ENCODE data around the gene AGRN.
"Not testable (repeated sequence)": the region's sequence is repeated elsewhere in the genome, so short reads cannot be mapped to it uniquely, and the experiment has no call there.

AGRN gene

DNA sequence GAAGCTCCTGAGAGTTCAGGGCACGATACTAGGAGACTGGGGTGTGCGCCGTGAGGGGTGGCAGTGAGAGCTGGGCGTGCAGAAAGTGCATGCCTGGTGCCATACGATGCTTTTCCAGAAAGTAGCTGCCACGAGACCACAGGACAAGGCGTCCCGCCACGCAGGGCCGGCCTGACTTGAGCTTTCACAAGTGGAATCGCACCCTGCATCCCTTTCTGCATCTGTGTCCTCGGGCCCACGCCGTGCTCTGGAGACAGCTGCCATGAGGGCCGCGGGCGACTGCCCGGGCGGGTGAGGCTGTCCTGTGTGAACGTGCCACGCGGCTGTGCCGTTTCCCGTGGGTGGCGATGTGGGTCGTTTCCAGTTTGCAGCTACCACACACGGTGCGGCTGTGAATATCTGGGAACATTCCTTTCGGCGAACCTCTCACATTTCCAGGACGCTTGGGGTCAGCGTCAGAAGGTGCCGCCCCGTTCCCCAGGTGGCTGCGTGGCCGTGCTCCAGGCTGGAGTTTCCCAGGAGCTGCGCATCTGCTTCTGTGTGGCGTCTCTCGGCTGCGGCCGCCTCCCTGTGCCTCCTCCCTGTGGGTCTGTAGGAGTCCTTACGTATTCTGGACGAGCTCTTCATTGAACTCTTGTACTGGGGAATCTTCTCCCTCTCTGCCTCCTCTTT is 37.0 kb upstream of the AGRN start:
- no peaks in the 10 kb centered on the region for H3K4me1 ChIP-seq (ENCODE audit: insufficient read depth, low read length)
- H3K4me3 ChIP-seq (ENCODE audit: low read length): no peak overlapping the region
- WGBS: 87% methylated on average over 43 of the region's 43 CpGs
- peaks cover 49% of the 10 kb centered on the region for H3K27me3 ChIP-seq (ENCODE audit: insufficient read depth, low read length)
- H3K9ac ChIP-seq (ENCODE audit: low read depth, low read length): no peak overlapping the region
- H3K9me3 ChIP-seq (ENCODE audit: insufficient read depth, low read depth, low read length): no peaks in the 10 kb centered on the region
- no peaks in the 10 kb centered on the region for H3K36me3 ChIP-seq (ENCODE audit: insufficient read depth, low read length)
- no peak overlapping the region for H3K27ac ChIP-seq (ENCODE audit: low read depth, low read length)

DNA sequence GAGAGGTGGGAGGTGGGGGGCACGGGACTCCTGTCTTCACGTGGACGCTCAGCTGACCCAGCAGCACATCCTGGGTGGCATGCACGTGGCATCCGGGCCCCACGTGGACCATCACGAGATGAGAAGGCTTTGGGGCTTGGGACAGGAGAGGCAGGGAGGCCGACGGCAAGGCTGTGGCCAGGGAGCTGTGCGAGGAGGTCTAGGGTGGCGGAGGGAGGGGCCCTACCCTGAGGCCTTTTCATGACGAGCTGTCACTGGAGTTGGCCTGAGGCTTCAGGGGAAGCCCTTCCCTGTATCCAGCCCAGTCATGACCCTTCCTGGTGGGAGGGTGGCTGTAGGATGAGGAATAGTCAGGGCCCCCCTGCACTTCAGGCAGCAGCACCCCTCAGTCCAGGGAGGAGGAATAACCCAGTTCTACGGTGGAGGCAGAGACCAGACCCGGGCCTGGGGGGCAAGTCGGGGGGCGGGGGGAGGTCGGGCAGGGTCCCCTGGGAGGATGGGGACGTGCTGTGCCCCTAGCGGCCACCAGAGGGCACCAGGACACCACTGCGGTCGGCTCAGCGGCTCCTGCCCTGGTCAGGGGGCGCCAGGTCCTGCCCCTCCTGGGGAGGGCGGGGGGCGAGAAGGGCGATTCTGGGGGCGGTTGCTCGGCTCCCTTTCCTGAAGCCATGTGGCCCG is 36.0 kb upstream of the AGRN start:
- no peaks in the 10 kb centered on the region for H3K4me1 ChIP-seq (ENCODE audit: insufficient read depth, low read length)
- peaks cover 55% of the 10 kb centered on the region for H3K27me3 ChIP-seq (ENCODE audit: insufficient read depth, low read length)
- no peak overlapping the region for H3K4me3 ChIP-seq (ENCODE audit: low read length)
- H3K9ac ChIP-seq (ENCODE audit: low read depth, low read length): no peak overlapping the region
- H3K27ac ChIP-seq (ENCODE audit: low read depth, low read length): no peak overlapping the region
- H3K36me3 ChIP-seq (ENCODE audit: insufficient read depth, low read length): no peaks in the 10 kb centered on the region
- 23% methylated on average over 29 of the region's 29 CpGs for WGBS
- no peaks in the 10 kb centered on the region for H3K9me3 ChIP-seq (ENCODE audit: insufficient read depth, low read depth, low read length)

DNA sequence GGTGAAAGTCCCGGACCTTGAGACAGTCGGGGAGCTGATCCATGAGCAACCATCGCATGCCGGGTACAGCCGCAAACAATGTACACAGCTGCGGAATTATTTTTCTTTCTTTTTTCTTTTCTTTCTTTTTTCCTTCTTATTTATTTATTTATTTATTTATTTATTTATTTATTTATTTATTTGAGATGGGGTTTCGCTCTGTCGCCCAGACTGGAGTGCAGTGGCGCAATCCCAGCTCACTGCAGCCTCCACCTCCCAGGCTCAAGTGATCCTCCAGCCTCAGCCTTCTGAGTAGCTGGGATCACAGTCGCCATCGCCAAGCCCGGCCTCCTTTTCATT is 35.5 kb upstream of the AGRN start:
- Histone ChIP-seq H3K27me3 (ENCODE audit: insufficient read depth, low read length) (peaks cover 60% of the 10 kb centered on the region), H3K36me3 (ENCODE audit: insufficient read depth, low read length) (no peaks in the 10 kb centered on the region), H3K9me3 (ENCODE audit: insufficient read depth, low read depth, low read length) (no peaks in the 10 kb centered on the region), H3K9ac (ENCODE audit: low read depth, low read length) (no peak overlapping the region), H3K4me1 (ENCODE audit: insufficient read depth, low read length) (no peaks in the 10 kb centered on the region), H3K4me3 (ENCODE audit: low read length) (no peak overlapping the region), H3K27ac (ENCODE audit: low read depth, low read length) (no peak overlapping the region)
- 66% methylated on average over 9 of the region's 12 CpGs for WGBS

DNA sequence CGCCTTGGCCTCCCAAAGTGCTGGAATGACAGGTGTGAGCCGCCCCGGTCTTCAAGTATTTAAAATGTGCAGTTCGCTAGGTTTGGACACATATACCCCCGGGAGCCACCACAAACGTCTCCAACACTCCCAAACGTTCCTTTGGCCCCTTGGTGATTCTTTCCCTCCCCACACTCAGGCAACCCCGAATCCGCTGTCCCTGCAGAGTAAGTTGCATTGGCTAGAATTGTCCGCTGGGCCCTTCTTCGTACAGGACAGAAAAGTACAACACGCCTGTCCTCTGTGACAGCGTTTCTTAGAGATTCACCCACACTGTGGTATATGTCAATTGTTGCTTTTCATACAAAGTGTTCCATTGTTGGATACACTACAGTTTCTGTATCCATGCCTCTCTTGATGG is 34.8 kb upstream of the AGRN start:
- Histone ChIP-seq H3K4me3 (ENCODE audit: low read length) (no peak overlapping the region), H3K27ac (ENCODE audit: low read depth, low read length) (no peak overlapping the region), H3K27me3 (ENCODE audit: insufficient read depth, low read length) (peaks cover 64% of the 10 kb centered on the region), H3K4me1 (ENCODE audit: insufficient read depth, low read length) (no peaks in the 10 kb centered on the region), H3K36me3 (ENCODE audit: insufficient read depth, low read length) (no peaks in the 10 kb centered on the region), H3K9me3 (ENCODE audit: insufficient read depth, low read depth, low read length) (no peaks in the 10 kb centered on the region), H3K9ac (ENCODE audit: low read depth, low read length) (no peak overlapping the region)
- WGBS: 84% methylated on average over 12 of the region's 13 CpGs

DNA sequence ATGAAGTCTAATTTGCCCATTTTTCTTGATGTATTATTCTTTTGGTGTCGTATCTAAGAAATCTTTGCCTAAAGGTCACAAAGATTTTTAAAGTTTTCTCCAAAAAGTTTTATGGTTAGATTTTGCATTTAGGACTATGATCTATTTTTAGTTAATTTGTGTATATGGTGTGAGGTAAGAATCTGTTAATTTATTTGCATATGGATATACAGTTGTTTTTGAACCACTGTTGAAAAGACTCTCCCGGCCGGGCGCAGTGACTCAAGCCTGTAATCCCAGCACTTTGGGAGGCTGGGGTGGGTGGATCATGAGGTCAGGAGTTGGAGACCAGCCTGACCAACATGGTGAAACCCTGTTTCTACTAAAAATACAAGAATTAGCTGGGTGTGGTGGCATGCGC is 31.9 kb upstream of the AGRN start:
- H3K9me3 ChIP-seq (ENCODE audit: insufficient read depth, low read depth, low read length); H3K4me1 ChIP-seq (ENCODE audit: insufficient read depth, low read length); H3K36me3 ChIP-seq (ENCODE audit: insufficient read depth, low read length); H3K27ac ChIP-seq (ENCODE audit: low read depth, low read length); H3K4me3 ChIP-seq (ENCODE audit: low read length); H3K9ac ChIP-seq (ENCODE audit: low read depth, low read length): not testable (repeated sequence)
- peaks cover 51% of the 10 kb centered on the region for H3K27me3 ChIP-seq (ENCODE audit: insufficient read depth, low read length)
- WGBS: 79% methylated on average over 5 of the region's 5 CpGs

DNA sequence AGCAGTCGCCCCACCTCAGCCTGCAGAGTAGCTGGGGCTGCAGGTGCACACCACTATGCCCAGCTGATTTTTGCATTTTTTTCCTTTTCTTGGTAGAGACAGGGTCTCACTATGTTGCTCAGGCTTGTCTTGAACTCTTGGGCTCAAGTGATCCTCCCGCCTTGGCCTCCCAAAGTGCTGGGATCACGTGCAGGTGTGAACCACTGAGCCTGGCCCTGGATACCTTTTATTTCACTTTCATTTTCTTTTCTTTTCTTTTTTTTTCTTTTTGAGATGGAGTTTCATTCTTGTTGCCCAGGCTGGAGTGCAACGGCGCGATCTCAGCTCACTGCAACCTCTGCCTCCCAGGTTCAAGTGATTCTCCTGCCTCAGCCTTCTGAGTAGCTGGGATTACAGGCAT is 28.6 kb upstream of the AGRN start:
- not testable (repeated sequence) for H3K4me1 ChIP-seq (ENCODE audit: insufficient read depth, low read length); H3K9me3 ChIP-seq (ENCODE audit: insufficient read depth, low read depth, low read length); H3K36me3 ChIP-seq (ENCODE audit: insufficient read depth, low read length); H3K9ac ChIP-seq (ENCODE audit: low read depth, low read length); H3K27ac ChIP-seq (ENCODE audit: low read depth, low read length); H3K4me3 ChIP-seq (ENCODE audit: low read length)
- WGBS: 95% methylated on average over 6 of the region's 6 CpGs
- peaks cover 47% of the 10 kb centered on the region for H3K27me3 ChIP-seq (ENCODE audit: insufficient read depth, low read length)

DNA sequence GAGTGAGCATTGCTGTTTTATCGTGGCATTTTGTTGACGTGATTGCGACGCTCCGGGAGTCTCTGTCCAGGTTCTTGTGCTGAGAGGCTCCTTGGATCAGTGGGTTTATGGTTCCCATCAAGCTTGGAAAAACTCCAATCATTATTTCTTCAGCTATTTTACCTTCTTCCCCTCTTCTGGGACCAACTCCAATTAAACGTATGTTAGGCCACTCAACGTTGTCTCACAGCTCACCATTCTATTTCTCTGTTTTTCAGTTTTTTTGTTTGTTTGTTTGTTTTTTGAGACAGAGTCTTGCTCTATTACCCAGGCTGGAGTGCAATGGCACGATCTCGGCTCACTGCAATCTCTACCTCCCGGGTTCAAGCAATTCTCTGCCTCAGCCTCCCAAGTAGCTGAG is 28.0 kb upstream of the AGRN start:
- no peak overlapping the region for H3K9ac ChIP-seq (ENCODE audit: low read depth, low read length)
- 0 out of 2 replicates have a peak, but pooled peaks cover 3% of the 10 kb centered on the region for H3K9me3 ChIP-seq (ENCODE audit: insufficient read depth, low read depth, low read length)
- H3K4me3 ChIP-seq (ENCODE audit: low read length): no peak overlapping the region
- no peaks in the 10 kb centered on the region for H3K36me3 ChIP-seq (ENCODE audit: insufficient read depth, low read length)
- H3K27me3 ChIP-seq (ENCODE audit: insufficient read depth, low read length): peaks cover 45% of the 10 kb centered on the region
- no peak overlapping the region for H3K27ac ChIP-seq (ENCODE audit: low read depth, low read length)
- no peaks in the 10 kb centered on the region for H3K4me1 ChIP-seq (ENCODE audit: insufficient read depth, low read length)
- WGBS: 92% methylated on average over 10 of the region's 10 CpGs

DNA sequence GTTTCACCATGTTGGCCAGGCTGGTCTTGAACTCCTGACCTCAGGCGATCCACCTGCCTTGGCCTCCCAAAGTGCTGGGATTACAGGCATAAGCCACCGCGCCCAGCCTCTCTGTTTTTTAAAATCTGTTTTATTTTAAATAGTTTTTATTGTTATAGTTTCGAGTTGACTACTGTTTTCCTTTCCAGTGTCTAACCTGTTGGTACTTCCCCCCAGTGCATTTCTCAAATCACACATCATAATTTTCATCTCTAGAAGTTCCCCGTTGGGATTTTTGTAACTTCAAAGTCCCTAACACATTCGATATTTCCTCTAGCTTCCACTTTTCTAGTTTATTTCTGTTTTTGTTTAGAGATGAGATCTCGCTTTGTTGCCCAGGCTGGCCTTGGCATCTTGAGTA is 27.6 kb upstream of the AGRN start:
- Histone ChIP-seq H3K9me3 (ENCODE audit: insufficient read depth, low read depth, low read length) (0 out of 2 replicates have a peak, but pooled peaks cover 3% of the 10 kb centered on the region), H3K36me3 (ENCODE audit: insufficient read depth, low read length) (no peaks in the 10 kb centered on the region), H3K27ac (ENCODE audit: low read depth, low read length) (no peak overlapping the region), H3K27me3 (ENCODE audit: insufficient read depth, low read length) (peaks cover 50% of the 10 kb centered on the region), H3K9ac (ENCODE audit: low read depth, low read length) (no peak overlapping the region), H3K4me3 (ENCODE audit: low read length) (no peak overlapping the region), H3K4me1 (ENCODE audit: insufficient read depth, low read length) (peaks cover 3% of the 10 kb centered on the region; the same call in 1 of the 2 replicates)
- WGBS: 96% methylated on average over 7 of the region's 7 CpGs

DNA sequence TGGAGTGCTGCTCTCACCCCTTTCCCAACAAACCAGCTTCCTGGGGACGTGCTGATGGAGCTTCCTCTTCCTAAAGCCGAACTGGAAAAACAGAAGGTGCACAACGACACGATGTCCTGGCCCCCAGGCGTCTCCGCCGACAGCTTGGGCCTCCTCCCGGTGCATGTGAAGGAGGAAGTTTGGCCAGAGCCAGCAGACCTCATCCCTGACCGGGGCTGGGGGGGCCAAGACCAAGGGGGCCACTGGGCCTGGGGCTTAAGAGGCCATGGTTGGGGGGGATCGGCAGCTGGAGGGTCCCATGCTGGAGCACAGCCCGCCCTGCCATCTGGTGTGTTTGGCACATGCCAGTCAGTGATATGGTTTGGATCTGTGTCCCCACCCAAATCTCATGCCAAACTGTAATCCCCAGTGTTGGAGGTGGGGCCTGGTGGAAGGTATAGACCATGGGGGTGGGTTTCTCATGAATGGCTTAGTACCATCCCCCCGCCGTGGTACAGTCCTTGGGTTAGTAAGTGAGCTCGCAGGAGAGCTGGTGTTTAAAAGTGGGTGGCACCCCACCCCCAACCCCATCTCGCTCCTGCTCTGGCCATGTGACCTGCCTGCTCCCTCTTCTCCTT is 26.4 kb upstream of the AGRN start:
- no peaks in the 10 kb centered on the region for H3K36me3 ChIP-seq (ENCODE audit: insufficient read depth, low read length)
- 0 out of 2 replicates have a peak, but pooled peaks cover 3% of the 10 kb centered on the region for H3K9me3 ChIP-seq (ENCODE audit: insufficient read depth, low read depth, low read length)
- peaks cover 59% of the 10 kb centered on the region for H3K27me3 ChIP-seq (ENCODE audit: insufficient read depth, low read length)
- H3K4me3 ChIP-seq (ENCODE audit: low read length): no peak overlapping the region
- H3K9ac ChIP-seq (ENCODE audit: low read depth, low read length): no peak overlapping the region
- peaks cover 7% of the 10 kb centered on the region for H3K4me1 ChIP-seq (ENCODE audit: insufficient read depth, low read length)
- no peak overlapping the region for H3K27ac ChIP-seq (ENCODE audit: low read depth, low read length)
- WGBS: 80% methylated on average over 15 of the region's 15 CpGs

DNA sequence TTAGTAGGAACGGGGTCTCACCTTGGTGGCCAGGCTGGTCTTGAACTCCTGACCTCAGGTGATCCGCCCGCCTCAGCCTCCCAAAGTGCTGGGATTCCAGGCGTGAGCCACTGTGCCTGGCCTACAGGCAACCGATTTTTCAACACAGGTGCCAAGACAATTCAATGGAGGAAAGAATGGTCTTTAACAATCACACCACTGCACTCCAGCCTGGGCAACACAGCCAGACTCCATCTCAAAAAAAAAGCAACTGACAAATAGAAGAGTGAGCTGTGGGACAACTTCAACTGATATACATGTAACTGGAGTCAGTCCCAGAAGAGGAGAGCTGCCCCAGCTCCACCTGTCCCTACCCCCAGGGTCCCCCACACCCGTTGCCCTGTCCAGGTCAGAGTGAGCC is 25.4 kb upstream of the AGRN start:
- H3K4me3 ChIP-seq (ENCODE audit: low read length); H3K9me3 ChIP-seq (ENCODE audit: insufficient read depth, low read depth, low read length); H3K36me3 ChIP-seq (ENCODE audit: insufficient read depth, low read length); H3K27ac ChIP-seq (ENCODE audit: low read depth, low read length); H3K9ac ChIP-seq (ENCODE audit: low read depth, low read length); H3K4me1 ChIP-seq (ENCODE audit: insufficient read depth, low read length): not testable (repeated sequence)
- 91% methylated on average over 6 of the region's 6 CpGs for WGBS
- H3K27me3 ChIP-seq (ENCODE audit: insufficient read depth, low read length): peaks cover 59% of the 10 kb centered on the region

DNA sequence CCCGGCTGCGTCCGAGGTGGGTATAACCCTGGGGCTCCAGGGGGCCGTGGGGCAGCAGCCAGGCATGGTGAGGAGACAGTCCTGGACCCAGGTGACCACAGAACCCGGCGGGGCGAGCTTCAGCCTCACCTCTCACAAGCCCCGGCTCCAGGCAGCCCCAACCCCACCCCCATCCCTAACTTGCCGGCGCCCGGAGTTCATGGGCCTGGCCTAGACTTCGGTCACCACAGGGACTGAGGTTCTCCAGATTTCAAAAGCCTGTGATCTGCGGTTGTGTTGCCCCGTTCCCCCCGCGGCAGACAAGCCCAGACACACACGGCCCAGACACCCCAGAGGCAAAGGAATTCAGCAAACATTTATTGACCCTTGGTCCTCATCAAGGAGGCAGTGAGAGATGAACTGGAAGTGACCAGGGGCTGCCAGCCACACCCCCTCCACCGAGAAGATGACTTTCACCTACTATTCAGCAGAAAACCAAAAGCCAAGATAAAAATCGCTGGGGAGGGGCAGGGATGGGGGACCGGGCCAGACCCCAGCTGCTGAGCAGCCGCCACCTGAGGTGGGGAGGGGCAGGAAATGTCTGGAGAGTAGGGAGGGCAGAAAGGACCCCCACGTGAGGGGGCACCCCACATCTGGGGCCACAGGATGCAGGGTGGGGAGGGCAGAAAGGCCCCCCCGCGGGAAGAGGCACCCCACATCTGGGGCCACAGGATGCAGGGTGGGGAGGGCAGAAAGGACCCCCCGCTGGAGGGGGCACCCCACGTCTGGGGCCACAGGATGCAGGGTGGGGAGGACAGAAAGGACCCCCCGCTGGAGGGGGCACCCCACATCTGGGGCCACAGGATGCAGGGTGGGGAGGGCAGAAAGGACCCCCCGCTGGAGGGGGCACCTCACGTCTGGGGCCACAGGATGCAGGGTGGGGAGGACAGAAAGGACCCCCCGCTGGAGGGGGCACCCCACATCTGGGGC is 24.0 kb upstream of the AGRN start:
- no peak overlapping the region for H3K27ac ChIP-seq (ENCODE audit: low read depth, low read length)
- peaks cover 7% of the 10 kb centered on the region for H3K4me1 ChIP-seq (ENCODE audit: insufficient read depth, low read length)
- 63% methylated on average over 22 of the region's 30 CpGs for WGBS
- 0 out of 2 replicates have a peak, but pooled peaks cover 3% of the 10 kb centered on the region for H3K9me3 ChIP-seq (ENCODE audit: insufficient read depth, low read depth, low read length)
- H3K36me3 ChIP-seq (ENCODE audit: insufficient read depth, low read length): no peaks in the 10 kb centered on the region
- no peak overlapping the region for H3K9ac ChIP-seq (ENCODE audit: low read depth, low read length)
- no peak overlapping the region for H3K4me3 ChIP-seq (ENCODE audit: low read length)
- peaks cover 67% of the 10 kb centered on the region for H3K27me3 ChIP-seq (ENCODE audit: insufficient read depth, low read length)
